K562 (cell line): ENCODE measurements around the gene ALDH3B2. TPM values are rescaled to one million over a fixed set of nuclear protein-coding genes. Genes with fewer than 3 reads are reported as not detected.

Experiments
- ARID4B ChIP-seq: sonication (generic); formaldehyde crosslinking; IDR thresholded peaks from 2 replicates; pipeline ENCODE4 v1.8.0; 2022; ENCODE audit warnings: mild to moderate bottlenecking, missing genetic modification reagents
- CSDE1 ChIP-seq, 2 experiments: fragments of 450-650 bp; IDR thresholded peaks; 2 replicates each; pipeline ENCODE4 v1.6.1; 2016; ENCODE audit warnings: mild to moderate bottlenecking in 1 of 2
- ELK3 ChIP-seq: fragments of 450-650 bp; formaldehyde crosslinking; IDR thresholded peaks from 2 replicates; pipeline ENCODE4 v1.4.0; 2020; ENCODE audit warnings: mild to moderate bottlenecking
- ETS1 ChIP-seq: conservative IDR thresholded peaks from 2 replicates; pipeline ENCODE4 v1.6.1; 2011; ENCODE audit warnings: low read depth, mild to moderate bottlenecking, low read length; ENCODE audit not compliant: control insufficient read depth
- FOXK2 ChIP-seq, 2 experiments: fragments of 450-650 bp; IDR thresholded peaks in 1 of 2; conservative IDR thresholded peaks in 1 of 2; 2 replicates each; pipeline ENCODE4 v1.6.1; 2016; ENCODE audit warnings: low read depth in 2 of 2, mild to moderate bottlenecking in 1 of 2
- GTF2F1 ChIP-seq: IDR thresholded peaks from 2 replicates; pipeline ENCODE4 v1.6.1; 2011; ENCODE audit warnings: low read depth, low read length, improper control_type of control experiment
- HINFP ChIP-seq: fragments of 450-650 bp; conservative IDR thresholded peaks from 2 replicates; pipeline ENCODE4 v1.6.1; 2016; ENCODE audit warnings: missing genetic modification characterization, low read depth, mild to moderate bottlenecking, control low read depth, missing compliant biosample characterization
- KLF6 ChIP-seq: fragments of 250-450 bp; sonication (Bioruptor Pico); IDR thresholded peaks from 2 replicates; pipeline ENCODE4 v1.4.0; 2020; ENCODE audit warnings: mild to moderate bottlenecking, moderate library complexity, borderline replicate concordance
- MAZ ChIP-seq, 2 experiments: fragments of 450-650 bp in 1 of 2; sonication (generic) in 1 of 2; formaldehyde crosslinking; IDR thresholded peaks in 1 of 2; conservative IDR thresholded peaks in 1 of 2; 2 replicates each; pipeline versions ENCODE4 v1.4.0 to v1.5.0; 2020; ENCODE audit warnings: mild to moderate bottlenecking in 1 of 2, missing genetic modification reagents in 1 of 2
- NEUROD1 ChIP-seq: fragments of 150-350 bp; IDR thresholded peaks from 2 replicates; pipeline ENCODE4 v1.6.1; 2014; ENCODE audit warnings: borderline replicate concordance, low read length, low read depth; ENCODE audit not compliant: partially characterized antibody
- NKRF ChIP-seq: fragments of 450-650 bp; IDR thresholded peaks from 2 replicates; pipeline ENCODE4 v1.6.1; 2016; ENCODE audit warnings: borderline replicate concordance
- U2AF1 ChIP-seq: fragments of 200-400 bp; formaldehyde crosslinking; optimal IDR thresholded peaks from 2 replicates; pipeline ENCODE3; 2017; ENCODE audit warnings: mild to moderate bottlenecking, low read depth, low read length, moderate library complexity
- ZBTB34 ChIP-seq: fragments of 250-450 bp; sonication (Bioruptor Pico); IDR thresholded peaks from 2 replicates; pipeline ENCODE4 v1.8.0; 2021; ENCODE audit warnings: mild to moderate bottlenecking, moderate library complexity
- polyA plus RNA-seq, 8 experiments: library from polyadenylated mRNA; depleted of rRNA in 4 of 8; stranded (reverse) in 5 of 8; unstranded in 3 of 8; fragments of >200 nt; fragmentation: Nextera tagmentation in 2 of 8; fragmentation: Illumina TruSeq in 1 of 8; extraction: Ambion mirVana in 2 of 8; extraction: Trizol in 1 of 8; gene quantifications; 2 replicates each; pipeline versions ENCODE4 v1.2.1 to v1.2.3, GENCODE V29; 2011 to 2014; ENCODE audit warnings: inconsistent platforms in 1 of 8, missing spikeins in 1 of 8
- total RNA-seq, 7 experiments: library from RNA; depleted of rRNA in 6 of 7; stranded (reverse); fragments of >200 nt in 6 of 7; fragmentation: Illumina TruSeq in 2 of 7; extraction: Trizol in 2 of 7; gene quantifications; 2 replicates each; pipeline versions ENCODE4 v1.2.1 to v1.2.3, GENCODE V29; 2011 to 2021; ENCODE audit warnings: low replicate concordance in 1 of 7

The ALDH3B2 gene
- total and polyA plus RNA-seq, 9 of the 15 experiments (the other 6 are each of a cell fraction or from before 2014, with no cell fraction given), result not detected

GRCh38 chr11:67629386-67630227, 44.8 kb downstream of the ALDH3B2 start, which contains the start of gene NUDT8 (continued):
- no peak for TF ChIP-seq NKRF
- peak; percentile 59 for TF ChIP-seq ARID4B
- TF ChIP-seq MAZ (CRISPR knock-in tag; conservative IDR thresholded peaks at IDR 0.05 in 1 of 2, IDR thresholded peaks at IDR 0.05 in 1 of 2), result peak; percentile 82 to 95
- TF ChIP-seq HINFP, result no peak
- peak; percentile 74; the same call in 1 of the 2 replicates for TF ChIP-seq ETS1
- no peak for TF ChIP-seq KLF6 (CRISPR knock-in tag)
- TF ChIP-seq GTF2F1, result no peak
- no peak for TF ChIP-seq ZBTB34 (CRISPR knock-in tag)
- TF ChIP-seq FOXK2 (conservative IDR thresholded peaks at IDR 0.05 in 1 of 2, IDR thresholded peaks at IDR 0.05 in 1 of 2; ENCODE audit: low read depth in 2 of 2), result no peak
- TF ChIP-seq ELK3 (CRISPR knock-in tag), result no peak
- TF ChIP-seq NEUROD1, result no peak
- TF ChIP-seq U2AF1, result peak; percentile 72
- no peak for TF ChIP-seq CSDE1 (IDR thresholded peaks at IDR 0.05)
